ENCODE results near the gene RABAC1. TPM values are rescaled to one million over a fixed set of nuclear protein-coding genes. Genes with fewer than 3 reads are reported as not detected.

RABAC1 gene
- total RNA-seq, 1 donor from 2014 or later = 130 TPM

GRCh38 chr19:41968751-41969595 is 9.9 kb upstream of the RABAC1 start:
- Histone ChIP-seq H3K4me3 (ENCODE audit: low read depth, low read length) (no peak overlapping the region), H3K36me3 (ENCODE audit: control insufficient read depth, insufficient read depth, low read length) (no peaks in the 10 kb centered on the region), H3K27me3 (ENCODE audit: control insufficient read depth, insufficient read depth, low read length) (peaks cover 4% of the 10 kb centered on the region)
- DNase-seq (ENCODE audit: low read depth) = no peak
- TF ChIP-seq CTCF (IDR thresholded peaks at IDR 0.05; ENCODE audit: insufficient read depth, low read length, poor library complexity, severe bottlenecking) = no peak

- TF ChIP-seq CTCF (IDR thresholded peaks at IDR 0.05; ENCODE audit: insufficient read depth, low read length, poor library complexity, severe bottlenecking) = no peak
- Histone ChIP-seq H3K27me3 (ENCODE audit: control insufficient read depth, insufficient read depth, low read length) (peaks cover 4% of the 10 kb centered on the region), H3K36me3 (ENCODE audit: control insufficient read depth, insufficient read depth, low read length) (no peaks in the 10 kb centered on the region), H3K4me3 (ENCODE audit: low read depth, low read length) (no peak overlapping the region)
- no peak for DNase-seq (ENCODE audit: low read depth)
Observed at GRCh38 chr19:41967054-41967783, 8.1 kb upstream of the RABAC1 start.

- Histone ChIP-seq H3K36me3 (ENCODE audit: control insufficient read depth, insufficient read depth, low read length) (no peaks in the 10 kb centered on the region), H3K4me3 (ENCODE audit: low read depth, low read length) (no peak overlapping the region), H3K27me3 (ENCODE audit: control insufficient read depth, insufficient read depth, low read length) (peaks cover 4% of the 10 kb centered on the region)
- no peak for DNase-seq (ENCODE audit: low read depth)
- TF ChIP-seq CTCF (IDR thresholded peaks at IDR 0.05; ENCODE audit: insufficient read depth, low read length, poor library complexity, severe bottlenecking) = no peak
Observed at GRCh38 chr19:41965106-41965505, 6.0 kb upstream of the RABAC1 start.

- no peak for DNase-seq (ENCODE audit: low read depth)
- no peaks in the 10 kb centered on the region for H3K36me3 ChIP-seq (ENCODE audit: control insufficient read depth, insufficient read depth, low read length)
- TF ChIP-seq CTCF (IDR thresholded peaks at IDR 0.05; ENCODE audit: insufficient read depth, low read length, poor library complexity, severe bottlenecking) = no peak
- H3K27me3 ChIP-seq (ENCODE audit: control insufficient read depth, insufficient read depth, low read length) = no peaks in the 10 kb centered on the region
- H3K4me3 ChIP-seq (ENCODE audit: low read depth, low read length) = no peak overlapping the region
Observed at GRCh38 chr19:41960973-41961372, 1.9 kb upstream of the RABAC1 start.

- TF ChIP-seq CTCF (IDR thresholded peaks at IDR 0.05; ENCODE audit: insufficient read depth, low read length, poor library complexity, severe bottlenecking) = no peak
- Histone ChIP-seq H3K36me3 (ENCODE audit: control insufficient read depth, insufficient read depth, low read length) (no peaks in the 10 kb centered on the region), H3K27me3 (ENCODE audit: control insufficient read depth, insufficient read depth, low read length) (no peaks in the 10 kb centered on the region), H3K4me3 (ENCODE audit: low read depth, low read length) (peak overlapping the region; percentile 61)
- no peak for DNase-seq (ENCODE audit: low read depth)
Observed at GRCh38 chr19:41958367-41959055, 610 bp downstream of the RABAC1 start.

Measured in kidney epithelial cell (primary cell).